ENCODE data around the gene MCM9. TPM values are rescaled to one million over a fixed set of nuclear protein-coding genes. Genes with fewer than 3 reads are reported as not detected.

Gene MCM9
- total RNA-seq, 2 donors from 2014 or later = 17.8 to 21.2 TPM

GRCh38 chr6:118876198-118876597 lies 58.8 kb downstream of the MCM9 start:
- no peak for DNase-seq
- Histone ChIP-seq H3K27me3 (ENCODE audit: control insufficient read depth, insufficient read depth, low read length, poor library complexity, severe bottlenecking) (no peaks in the 10 kb centered on the region), H3K27ac (ENCODE audit: low read depth, low read length) (no peak overlapping the region), H3K9me3 (ENCODE audit: control insufficient read depth, low read length) (peaks cover 3% of the 10 kb centered on the region), H3K4me3 (ENCODE audit: low read length) (no peak overlapping the region), H3K4me1 (ENCODE audit: control insufficient read depth, insufficient read depth, low read length) (peaks cover 6% of the 10 kb centered on the region), H3K36me3 (ENCODE audit: control insufficient read depth, insufficient read depth, low read length) (no peaks in the 10 kb centered on the region), H3K9ac (ENCODE audit: extremely low read depth, low read length, poor library complexity, severe bottlenecking) (no peak overlapping the region)
- peaks cover 11% of the 10 kb centered on the region for H3K4me1 Mint-ChIP-seq
- H3K27me3 Mint-ChIP-seq (ENCODE audit: insufficient read depth) = no peaks in the 10 kb centered on the region
- H3K9me3 Mint-ChIP-seq = peaks cover 7% of the 10 kb centered on the region
- no peak overlapping the region for H3K4me3 Mint-ChIP-seq
- TF ChIP-seq, protein P1, sequence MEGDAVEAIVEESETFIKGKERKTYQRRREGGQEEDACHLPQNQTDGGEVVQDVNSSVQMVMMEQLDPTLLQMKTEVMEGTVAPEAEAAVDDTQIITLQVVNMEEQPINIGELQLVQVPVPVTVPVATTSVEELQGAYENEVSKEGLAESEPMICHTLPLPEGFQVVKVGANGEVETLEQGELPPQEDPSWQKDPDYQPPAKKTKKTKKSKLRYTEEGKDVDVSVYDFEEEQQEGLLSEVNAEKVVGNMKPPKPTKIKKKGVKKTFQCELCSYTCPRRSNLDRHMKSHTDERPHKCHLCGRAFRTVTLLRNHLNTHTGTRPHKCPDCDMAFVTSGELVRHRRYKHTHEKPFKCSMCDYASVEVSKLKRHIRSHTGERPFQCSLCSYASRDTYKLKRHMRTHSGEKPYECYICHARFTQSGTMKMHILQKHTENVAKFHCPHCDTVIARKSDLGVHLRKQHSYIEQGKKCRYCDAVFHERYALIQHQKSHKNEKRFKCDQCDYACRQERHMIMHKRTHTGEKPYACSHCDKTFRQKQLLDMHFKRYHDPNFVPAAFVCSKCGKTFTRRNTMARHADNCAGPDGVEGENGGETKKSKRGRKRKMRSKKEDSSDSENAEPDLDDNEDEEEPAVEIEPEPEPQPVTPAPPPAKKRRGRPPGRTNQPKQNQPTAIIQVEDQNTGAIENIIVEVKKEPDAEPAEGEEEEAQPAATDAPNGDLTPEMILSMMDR (conservative IDR thresholded peaks at IDR 0.05) = no peak
- no peak overlapping the region for H3K27ac Mint-ChIP-seq
- WGBS, 2 experiments (ENCODE audit: insufficient coverage in 1 of 2, insufficient read length in 1 of 2) = 94% methylated on average over 1 of the region's 1 CpG; no CpG with 5 or more reads in 1 of the 2 experiments
- peaks cover 14% of the 10 kb centered on the region for H3K36me3 Mint-ChIP-seq (ENCODE audit: low read depth)

GRCh38 chr6:118875672-118876071 lies 59.3 kb downstream of the MCM9 start:
- TF ChIP-seq, protein P1 (conservative IDR thresholded peaks at IDR 0.05) = no peak
- Mint-ChIP-seq H3K36me3 (ENCODE audit: low read depth) (peaks cover 19% of the 10 kb centered on the region), H3K27ac (no peak overlapping the region), H3K4me3 (no peak overlapping the region), H3K27me3 (ENCODE audit: insufficient read depth) (no peaks in the 10 kb centered on the region), H3K9me3 (peaks cover 12% of the 10 kb centered on the region), H3K4me1 (peaks cover 12% of the 10 kb centered on the region)
- Histone ChIP-seq H3K27ac (ENCODE audit: low read depth, low read length) (no peak overlapping the region), H3K9ac (ENCODE audit: extremely low read depth, low read length, poor library complexity, severe bottlenecking) (no peak overlapping the region), H3K4me1 (ENCODE audit: control insufficient read depth, insufficient read depth, low read length) (peaks cover 6% of the 10 kb centered on the region), H3K4me3 (ENCODE audit: low read length) (no peak overlapping the region), H3K36me3 (ENCODE audit: control insufficient read depth, insufficient read depth, low read length) (no peaks in the 10 kb centered on the region), H3K27me3 (ENCODE audit: control insufficient read depth, insufficient read depth, low read length, poor library complexity, severe bottlenecking) (no peaks in the 10 kb centered on the region), H3K9me3 (ENCODE audit: control insufficient read depth, low read length) (peaks cover 3% of the 10 kb centered on the region)
- no peak for DNase-seq
- 92 to 98% methylated on average over 1 to 2 of the region's 2 CpGs for WGBS, 2 experiments (ENCODE audit: insufficient coverage in 1 of 2, insufficient read length in 1 of 2)

DNA sequence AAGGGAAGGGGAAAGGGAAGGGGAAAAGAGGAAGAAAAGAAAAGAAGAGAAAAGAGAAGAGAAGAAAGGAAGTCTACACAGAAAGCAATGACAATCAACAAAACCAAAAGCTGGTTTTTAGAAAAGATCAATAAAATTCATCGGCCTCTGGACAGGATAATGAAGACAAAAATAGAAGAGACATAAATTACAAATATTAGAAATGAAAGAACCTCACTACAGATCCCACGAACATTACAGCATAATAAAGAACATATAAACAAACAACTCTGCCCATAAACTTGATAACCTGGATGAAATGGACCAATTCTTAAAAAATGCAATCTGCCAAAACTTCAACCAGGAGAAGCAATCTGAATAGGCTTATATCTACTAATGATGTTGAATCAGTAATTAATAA lies 61.7 kb downstream of the MCM9 start:
- no peak overlapping the region for H3K9ac ChIP-seq (ENCODE audit: extremely low read depth, low read length, poor library complexity, severe bottlenecking)
- peaks cover 29% of the 10 kb centered on the region for H3K9me3 Mint-ChIP-seq
- H3K4me3 ChIP-seq (ENCODE audit: low read length) = no peak overlapping the region
- H3K27me3 Mint-ChIP-seq (ENCODE audit: insufficient read depth) = no peaks in the 10 kb centered on the region
- peaks cover 12% of the 10 kb centered on the region for H3K4me1 Mint-ChIP-seq
- H3K27ac Mint-ChIP-seq = no peak overlapping the region
- peaks cover 6% of the 10 kb centered on the region for H3K4me1 ChIP-seq (ENCODE audit: control insufficient read depth, insufficient read depth, low read length)
- TF ChIP-seq, protein P1 (conservative IDR thresholded peaks at IDR 0.05) = no peak
- no peaks in the 10 kb centered on the region for H3K27me3 ChIP-seq (ENCODE audit: control insufficient read depth, insufficient read depth, low read length, poor library complexity, severe bottlenecking)
- H3K4me3 Mint-ChIP-seq = no peak overlapping the region
- no peak overlapping the region for H3K27ac ChIP-seq (ENCODE audit: low read depth, low read length)
- peaks cover 9% of the 10 kb centered on the region for H3K9me3 ChIP-seq (ENCODE audit: control insufficient read depth, low read length)
- peaks cover 35% of the 10 kb centered on the region for H3K36me3 Mint-ChIP-seq (ENCODE audit: low read depth)
- WGBS, 2 experiments (ENCODE audit: insufficient coverage in 1 of 2, insufficient read length in 1 of 2) = 100% methylated on average over 1 of the region's 2 CpGs; no CpG with 5 or more reads in 1 of the 2 experiments
- no peak for DNase-seq
- H3K36me3 ChIP-seq (ENCODE audit: control insufficient read depth, insufficient read depth, low read length) = no peaks in the 10 kb centered on the region
